GM23338 (cell line): ENCODE results near the gene MAN2C1. TPM values are rescaled to one million over a fixed set of nuclear protein-coding genes. Genes with fewer than 3 reads are reported as not detected.

Experiments
- ATAC-seq: fragments of 200-7000 bp; cut with Tn5 transposase; 3 replicates; pipeline ENCODE4 v1.9.1; 2020
- DNase-seq: peaks from one replicate; pipeline ENCODE4 v3.0.0-alpha.2; 2015; ENCODE audit warnings: low spot score
- H2AFZ ChIP-seq: fragments of 200-600 bp; sonication (generic); 2 replicates; pipeline ENCODE4 v1.8.0; 2016; ENCODE audit warnings: antibody characterized with exemption, mild to moderate bottlenecking, moderate library complexity
- H3F3A ChIP-seq: fragments of 200-600 bp; sonication (generic); replicated peaks from 2 replicates; pipeline ENCODE4 v1.8.0; 2017; ENCODE audit warnings: antibody characterized with exemption, mixed run types, low read depth
- H3K27ac ChIP-seq: fragments of 200-600 bp; sonication (generic); 2 replicates; pipeline ENCODE4 v1.6.1; 2016; ENCODE audit warnings: low read depth
- H3K27me3 ChIP-seq: fragments of 200-600 bp; sonication (generic); 2 replicates; pipeline ENCODE4 v1.8.0; 2016; ENCODE audit warnings: mild to moderate bottlenecking, mixed run types, moderate library complexity; ENCODE audit not compliant: insufficient read depth
- H3K36me3 ChIP-seq: fragments of 200-600 bp; sonication (generic); 2 replicates; pipeline ENCODE4 v1.8.0; 2016; ENCODE audit warnings: mild to moderate bottlenecking; ENCODE audit not compliant: insufficient read depth
- H3K4me1 ChIP-seq: fragments of 200-600 bp; sonication (generic); 2 replicates; pipeline ENCODE4 v1.8.0; 2016; ENCODE audit warnings: mild to moderate bottlenecking, moderate library complexity; ENCODE audit not compliant: insufficient read depth
- H3K4me2 ChIP-seq: fragments of 200-600 bp; sonication (generic); 2 replicates; pipeline ENCODE4 v1.7.1; 2017; ENCODE audit warnings: mixed run types
- H3K4me3 ChIP-seq: fragments of 200-600 bp; sonication (generic); 2 replicates; pipeline ENCODE4 v1.6.1; 2016; ENCODE audit warnings: mixed run types
- H3K79me2 ChIP-seq: fragments of 200-600 bp; sonication (generic); replicated peaks from 2 replicates; pipeline ENCODE4 v1.8.0; 2017; ENCODE audit warnings: mild to moderate bottlenecking; ENCODE audit not compliant: insufficient read depth
- H3K9me2 ChIP-seq: fragments of 200-600 bp; sonication (generic); 2 replicates; pipeline ENCODE4 v1.8.0; 2017; ENCODE audit not compliant: insufficient read depth
- H4K20me1 ChIP-seq: fragments of 200-600 bp; sonication (generic); replicated peaks from 2 replicates; pipeline ENCODE4 v1.8.0; 2017; ENCODE audit warnings: mild to moderate bottlenecking; ENCODE audit not compliant: insufficient read depth
- H3K27ac Mint-ChIP-seq: 2 replicates; pipeline ENCODE4 v1.8.0; 2020; ENCODE audit warnings: inconsistent platforms, mild to moderate bottlenecking, moderate library complexity, mixed read lengths
- H3K27me3 Mint-ChIP-seq: 3 replicates; pipeline ENCODE4 v1.8.0; 2022; ENCODE audit warnings: low read depth, mild to moderate bottlenecking, moderate library complexity, mixed read lengths, inconsistent platforms; ENCODE audit not compliant: insufficient read depth, poor library complexity
- H3K36me3 Mint-ChIP-seq: 3 replicates; pipeline ENCODE4 v1.8.0; 2021; ENCODE audit warnings: low read depth, mild to moderate bottlenecking, inconsistent platforms, moderate library complexity, mixed read lengths
- H3K4me1 Mint-ChIP-seq: 3 replicates; pipeline ENCODE4 v1.8.0; 2020; ENCODE audit warnings: mild to moderate bottlenecking, inconsistent platforms, mixed read lengths
- H3K4me3 Mint-ChIP-seq: 3 replicates; pipeline ENCODE4 v1.8.0; 2021; ENCODE audit warnings: moderate library complexity, mild to moderate bottlenecking, inconsistent platforms, mixed read lengths
- H3K9me3 Mint-ChIP-seq: 3 replicates; pipeline ENCODE4 v1.8.0; 2020; ENCODE audit warnings: moderate library complexity, mild to moderate bottlenecking, inconsistent platforms, mixed read lengths
- CREB1 ChIP-seq: fragments of 250-450 bp; sonication (Bioruptor Pico); IDR thresholded peaks from 2 replicates; pipeline ENCODE4 v1.5.0; 2020; ENCODE audit warnings: low read depth, mild to moderate bottlenecking, moderate library complexity
- CTCF ChIP-seq, 2 experiments: fragments of 200-600 bp in 1 of 2; sonication (generic) in 1 of 2; conservative IDR thresholded peaks; 2 replicates each; pipeline versions ENCODE4 v1.5.1 to v1.6.1; 2016 to 2017; ENCODE audit warnings: antibody characterized with exemption in 2 of 2, low read depth in 2 of 2, mild to moderate bottlenecking in 2 of 2, moderate library complexity in 1 of 2
- EZH2 ChIP-seq: fragments of 200-600 bp; sonication (generic); IDR thresholded peaks from one replicate; pipeline ENCODE4 v1.8.0; 2017; ENCODE audit warnings: antibody characterized with exemption, mild to moderate bottlenecking, low read depth; ENCODE audit not compliant: unreplicated experiment
- EZH2phosphoT487 ChIP-seq: fragments of 200-600 bp; sonication (generic); IDR thresholded peaks from one replicate; pipeline ENCODE4 v1.8.1; 2018; ENCODE audit warnings: antibody characterized with exemption; ENCODE audit not compliant: unreplicated experiment
- JUNB ChIP-seq: IDR thresholded peaks from one replicate; pipeline ENCODE4 v1.6.1; 2016; ENCODE audit warnings: antibody characterized with exemption; ENCODE audit not compliant: unreplicated experiment
- POLR2AphosphoS5 ChIP-seq: IDR thresholded peaks from 2 replicates; pipeline ENCODE4 v1.6.1; 2016; ENCODE audit warnings: antibody characterized with exemption, low read depth
- REST ChIP-seq: IDR thresholded peaks from one replicate; pipeline ENCODE4 v1.6.1; 2018; ENCODE audit warnings: antibody characterized with exemption; ENCODE audit not compliant: unreplicated experiment
- STAT1 ChIP-seq: IDR thresholded peaks from one replicate; pipeline ENCODE4 v1.6.1; 2016; ENCODE audit warnings: antibody characterized with exemption; ENCODE audit not compliant: unreplicated experiment
- ZNF114 ChIP-seq: fragments of 250-450 bp; sonication (Bioruptor Pico); IDR thresholded peaks from 2 replicates; pipeline ENCODE4 v1.5.0; 2020; ENCODE audit warnings: mild to moderate bottlenecking, moderate library complexity
- ZNF462 ChIP-seq: fragments of 250-450 bp; sonication (Bioruptor Pico); IDR thresholded peaks from 2 replicates; pipeline ENCODE4 v1.5.0; 2020; ENCODE audit warnings: mild to moderate bottlenecking, moderate library complexity
- polyA plus RNA-seq: library from polyadenylated mRNA; unstranded; fragments of >200 nt; fragmentation: Nextera tagmentation; extraction: Ambion mirVana; gene quantifications from 2 replicates; pipeline ENCODE4 v1.2.1, GENCODE V29; 2016
- total RNA-seq: library from RNA; depleted of rRNA; stranded (reverse); fragments of >200 nt; shearing (Covaris generic); gene quantifications from 2 replicates; pipeline ENCODE4 v1.2.3, GENCODE V29; 2014

The MAN2C1 gene
- total and polyA plus RNA-seq, 2 experiments from 2014 or later, result 42.3 to 129 TPM

GRCh38 chr15:75361989-75362641 is 6.3 kb downstream of the MAN2C1 start (continued):
- TF ChIP-seq ZNF462 (CRISPR knock-in tag) (no peak), ZNF114 (CRISPR knock-in tag) (no peak), JUNB (no peak), CTCF (conservative IDR thresholded peaks at IDR 0.05; ENCODE audit: low read depth in 2 of 2) (no peak), EZH2phosphoT487 (no peak), STAT1 (no peak)

- ATAC-seq, result no peak
- Histone ChIP-seq H3K27me3 (no peaks in the 10 kb centered on the region), H2AFZ (no peak overlapping the region), H4K20me1 (no peaks in the 10 kb centered on the region), H3K36me3 (no peaks in the 10 kb centered on the region), H3K79me2 (no peaks in the 10 kb centered on the region), H3K4me1 (no peaks in the 10 kb centered on the region), H3F3A (no peaks in the 10 kb centered on the region), H3K27ac (no peak overlapping the region), H3K4me2 (no peak overlapping the region), H3K4me3 (no peak overlapping the region), H3K9me2 (no peaks in the 10 kb centered on the region)
- Mint-ChIP-seq H3K9me3 (no peaks in the 10 kb centered on the region), H3K27ac (no peak overlapping the region), H3K27me3 (peaks cover 15% of the 10 kb centered on the region), H3K36me3 (peaks cover 36% of the 10 kb centered on the region), H3K4me3 (no peak overlapping the region), H3K4me1 (no peaks in the 10 kb centered on the region; the same call in 2 of the 3 replicates)
- TF ChIP-seq EZH2 (no peak), JUNB (no peak), POLR2AphosphoS5 (no peak), STAT1 (no peak), REST (no peak), CREB1 (CRISPR knock-in tag) (no peak)
- DNase-seq, result no peak
These were observed 6.9 kb downstream of the MAN2C1 start for GRCh38 chr15:75361361-75361988.
